Measurements from ENCODE around the gene MTCL3.
A peak's percentile ranks its signal among the peaks of the same experiment; 100 is the strongest.

The MTCL3 gene

DNA sequence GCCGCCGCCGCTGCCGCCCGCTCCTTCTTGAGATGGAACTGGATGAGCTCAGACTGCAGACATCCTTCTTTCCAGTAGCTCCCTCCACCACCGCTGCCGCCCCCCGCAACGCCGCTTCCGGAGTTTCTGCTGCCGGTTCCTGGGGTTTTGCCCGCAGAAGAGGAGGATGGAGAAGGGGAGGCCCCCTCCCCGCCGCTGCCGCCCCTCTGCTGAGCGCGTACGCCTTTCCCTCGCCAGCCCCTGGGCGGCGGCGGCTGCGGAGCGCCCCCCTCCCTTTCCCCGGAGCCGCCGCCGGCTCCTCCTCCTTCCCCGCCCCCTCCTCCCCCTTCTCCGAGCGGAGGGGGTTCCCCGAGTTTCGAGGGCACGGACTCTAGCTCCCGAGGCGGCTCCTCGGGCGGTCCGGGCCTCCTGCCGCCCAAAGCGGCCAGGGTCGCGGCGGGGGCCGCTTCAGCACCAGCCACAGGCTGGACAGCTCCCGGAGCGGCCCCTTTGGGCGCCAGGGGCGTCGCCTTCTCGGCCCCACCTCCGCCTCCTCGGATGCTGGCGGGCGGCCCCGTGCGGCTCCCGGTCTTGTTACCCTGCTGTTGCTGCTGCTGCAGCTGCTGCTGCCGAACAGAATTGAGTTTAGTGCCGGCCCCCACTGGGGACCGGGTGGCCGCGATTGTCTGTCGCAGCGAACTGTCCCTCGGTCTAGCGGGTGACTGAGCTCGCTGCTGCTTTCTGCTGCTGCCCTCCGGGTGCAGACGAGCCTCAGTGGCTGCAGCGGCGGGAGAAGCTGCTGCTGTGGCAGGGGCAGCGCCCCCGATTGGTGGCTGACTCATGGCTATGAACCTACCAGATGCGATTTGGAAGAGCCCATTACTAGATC, 3.1 kb downstream of the MTCL3 start:
- H3K36me3 ChIP-seq, result no peaks in the 10 kb centered on the region
- TF ChIP-seq, protein P1, sequence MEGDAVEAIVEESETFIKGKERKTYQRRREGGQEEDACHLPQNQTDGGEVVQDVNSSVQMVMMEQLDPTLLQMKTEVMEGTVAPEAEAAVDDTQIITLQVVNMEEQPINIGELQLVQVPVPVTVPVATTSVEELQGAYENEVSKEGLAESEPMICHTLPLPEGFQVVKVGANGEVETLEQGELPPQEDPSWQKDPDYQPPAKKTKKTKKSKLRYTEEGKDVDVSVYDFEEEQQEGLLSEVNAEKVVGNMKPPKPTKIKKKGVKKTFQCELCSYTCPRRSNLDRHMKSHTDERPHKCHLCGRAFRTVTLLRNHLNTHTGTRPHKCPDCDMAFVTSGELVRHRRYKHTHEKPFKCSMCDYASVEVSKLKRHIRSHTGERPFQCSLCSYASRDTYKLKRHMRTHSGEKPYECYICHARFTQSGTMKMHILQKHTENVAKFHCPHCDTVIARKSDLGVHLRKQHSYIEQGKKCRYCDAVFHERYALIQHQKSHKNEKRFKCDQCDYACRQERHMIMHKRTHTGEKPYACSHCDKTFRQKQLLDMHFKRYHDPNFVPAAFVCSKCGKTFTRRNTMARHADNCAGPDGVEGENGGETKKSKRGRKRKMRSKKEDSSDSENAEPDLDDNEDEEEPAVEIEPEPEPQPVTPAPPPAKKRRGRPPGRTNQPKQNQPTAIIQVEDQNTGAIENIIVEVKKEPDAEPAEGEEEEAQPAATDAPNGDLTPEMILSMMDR (IDR thresholded peaks at IDR 0.05), result no peak
- no peak for TF ChIP-seq POLR2A (IDR thresholded peaks at IDR 0.05)
- H3K4me1 ChIP-seq, result peaks cover 26 to 43% (median 31%) of the 10 kb centered on the region in 3 donors
- DNase-seq, result no peak
- H3K4me3 ChIP-seq, result peak overlapping the region; percentile 43 to 77 (median 60)
- H3K27me3 ChIP-seq, result peaks cover 0 to 75% (median 9%) of the 10 kb centered on the region in 4 donors
- H3K9me3 ChIP-seq, result no peaks in the 10 kb centered on the region
- intact Hi-C loops (cut with DNase I), result no loop called here
- peak overlapping the region in 3 of 4 donors; percentile 17 to 41 (median 31) for H3K27ac ChIP-seq
- 0% methylated on average over 1 to 3 of the region's 76 CpGs for WGBS, 2 donors

DNA sequence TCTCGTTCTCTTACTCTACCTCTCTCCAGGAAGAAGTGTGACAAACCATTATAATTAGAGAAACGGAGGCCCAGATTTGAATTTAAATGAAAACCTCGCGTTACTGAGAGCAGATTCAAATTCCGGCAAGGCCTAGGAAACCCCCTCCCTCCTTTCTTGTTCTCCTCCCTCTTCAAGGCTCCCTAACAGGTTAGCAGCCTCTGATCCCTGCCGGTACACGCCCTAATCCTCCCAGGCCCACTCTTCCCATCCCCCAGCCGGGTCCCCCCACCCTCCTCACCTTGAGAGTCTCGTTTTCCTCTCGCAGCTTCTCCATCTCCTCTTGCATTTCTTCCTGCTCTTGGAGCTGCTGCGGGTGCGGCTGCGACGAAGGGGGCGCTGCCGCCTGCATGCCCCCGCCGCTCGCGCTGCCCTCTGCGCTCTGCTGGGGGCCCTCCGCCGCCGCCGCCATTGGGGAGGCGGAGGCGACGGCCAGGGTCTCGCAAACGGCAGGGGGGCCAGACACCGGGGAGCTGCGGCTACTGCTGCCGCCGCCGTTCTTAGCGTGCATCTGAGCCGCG, 3.8 kb downstream of the MTCL3 start:
- H3K36me3 ChIP-seq, result no peaks in the 10 kb centered on the region
- no peaks in the 10 kb centered on the region for H3K9me3 ChIP-seq
- intact Hi-C loops (cut with DNase I), result no loop called here
- peaks cover 26 to 43% (median 31%) of the 10 kb centered on the region in 3 donors for H3K4me1 ChIP-seq
- H3K4me3 ChIP-seq, result peak overlapping the region; percentile 43 to 77 (median 60)
- peaks cover 0 to 68% (median 9%) of the 10 kb centered on the region in 4 donors for H3K27me3 ChIP-seq
- 0 to 1% methylated on average over 8 of the region's 38 CpGs for WGBS, 2 donors
- TF ChIP-seq, protein P1 (IDR thresholded peaks at IDR 0.05), result no peak
- TF ChIP-seq POLR2A (IDR thresholded peaks at IDR 0.05), result no peak
- DNase-seq, result no peak
- H3K27ac ChIP-seq, result peak overlapping the region in 3 of 4 donors; percentile 17 to 41 (median 31)

DNA sequence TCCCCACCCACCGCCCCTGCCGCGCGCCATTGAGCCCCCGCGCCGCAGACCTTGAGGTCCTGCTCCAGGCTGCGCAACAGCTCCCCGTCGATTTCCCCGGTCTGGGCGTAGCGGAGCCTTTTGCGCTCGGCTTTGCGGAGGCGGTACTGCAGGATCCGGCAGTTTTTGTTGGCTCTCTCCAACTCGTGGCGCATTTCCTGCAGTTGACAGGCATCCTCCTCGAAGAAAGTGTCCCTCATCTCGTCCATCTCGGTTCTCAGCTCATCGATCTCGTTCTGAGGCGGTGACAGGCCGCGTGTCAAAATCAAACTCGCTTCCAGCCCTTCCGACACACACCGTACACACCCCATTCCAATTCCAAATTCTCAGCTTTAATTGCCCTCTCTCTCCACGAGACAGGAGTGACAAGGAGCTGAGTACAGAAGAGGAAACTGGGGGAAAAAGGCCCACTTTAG, 4.3 kb downstream of the MTCL3 start:
- Histone ChIP-seq H3K4me1 (peaks cover 26 to 43% (median 31%) of the 10 kb centered on the region in 3 donors), H3K27ac (peak overlapping the region in 1 of 4 donors; percentile 31), H3K36me3 (no peaks in the 10 kb centered on the region), H3K27me3 (peaks cover 0 to 62% (median 9%) of the 10 kb centered on the region in 4 donors), H3K9me3 (no peaks in the 10 kb centered on the region), H3K4me3 (peak overlapping the region in 3 of 4 donors; percentile 56 to 77 (median 64))
- intact Hi-C loops (cut with DNase I), result no loop called here
- WGBS, 2 donors, result 1 to 5% methylated on average over 20 to 28 of the region's 32 CpGs
- no peak for TF ChIP-seq POLR2A (IDR thresholded peaks at IDR 0.05)
- TF ChIP-seq, protein P1 (IDR thresholded peaks at IDR 0.05), result no peak
- DNase-seq, result no peak

DNA sequence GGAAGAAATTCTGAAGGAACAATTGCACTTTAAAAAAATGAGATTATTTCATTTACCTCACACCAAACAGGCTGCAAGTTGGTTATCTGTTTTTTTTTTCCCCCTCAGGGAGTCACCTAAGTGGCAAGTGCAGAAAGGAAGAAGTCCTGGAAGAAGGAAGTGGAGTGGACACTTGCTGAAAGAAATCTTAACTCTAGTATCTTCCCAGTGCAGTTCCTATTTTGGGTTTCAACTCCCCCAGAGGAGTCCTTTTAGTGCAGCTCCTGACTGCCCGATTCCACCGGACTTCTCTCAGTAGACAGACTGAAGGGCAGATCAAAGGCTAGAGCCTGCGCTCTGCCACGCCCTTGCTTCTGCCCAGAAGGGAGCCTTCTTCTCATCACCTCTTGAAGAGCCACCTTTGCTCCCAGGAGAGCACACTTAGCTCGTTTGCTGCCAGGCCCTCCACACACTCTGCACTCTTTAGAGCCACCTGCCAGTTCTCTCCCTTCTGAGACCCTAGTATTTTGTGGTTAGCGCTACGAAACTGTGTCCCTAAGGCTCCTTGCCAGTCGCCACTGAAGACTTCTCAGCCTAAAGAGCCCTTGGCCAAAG, 4.9 kb downstream of the MTCL3 start:
- 34 to 52% methylated on average over 6 to 7 of the region's 8 CpGs for WGBS, 2 donors
- intact Hi-C loops (cut with DNase I), result no loop called here
- no peaks in the 10 kb centered on the region for H3K36me3 ChIP-seq
- H3K4me3 ChIP-seq, result peak overlapping the region in 3 of 4 donors; percentile 56 to 77 (median 64)
- peaks cover 25 to 41% (median 29%) of the 10 kb centered on the region in 3 donors for H3K4me1 ChIP-seq
- H3K9me3 ChIP-seq, result no peaks in the 10 kb centered on the region
- no peak overlapping the region for H3K27ac ChIP-seq
- peaks cover 0 to 57% (median 7%) of the 10 kb centered on the region in 4 donors for H3K27me3 ChIP-seq
- TF ChIP-seq, protein P1 (IDR thresholded peaks at IDR 0.05), result no peak
- no peak for TF ChIP-seq POLR2A (IDR thresholded peaks at IDR 0.05)
- no peak for DNase-seq

All from esophagus squamous epithelium (tissue), 5 donors.